HS-27A (cell line): Measurements from ENCODE around the gene CHD9.
"Not testable (repeated sequence)": the region's sequence is repeated elsewhere in the genome, so short reads cannot be mapped to it uniquely, and the experiment has no call there.

Source experiments
- DNase-seq: peaks from one replicate; pipeline ENCODE4 v3.0.0-alpha.2; 2012; ENCODE audit warnings: low read depth, missing footprints

Gene CHD9

GRCh38 chr16:53207810-53208752 lies 153.3 kb downstream of the CHD9 start:
- peak; percentile 29 for DNase-seq

- no peak for DNase-seq
Observed at GRCh38 chr16:53209429-53209828, 154.6 kb downstream of the CHD9 start.

- DNase-seq, result no peak
Observed at GRCh38 chr16:53209877-53210276, 155.1 kb downstream of the CHD9 start.

- no peak for DNase-seq
Observed at GRCh38 chr16:53211253-53211652, 156.5 kb downstream of the CHD9 start.

- DNase-seq, result no peak
Observed at GRCh38 chr16:53212893-53213223, 158.1 kb downstream of the CHD9 start.

- DNase-seq, result no peak
Observed at GRCh38 chr16:53213542-53213941, 158.8 kb downstream of the CHD9 start.

GRCh38 chr16:53216798-53217197 lies 162.0 kb downstream of the CHD9 start:
- no peak for DNase-seq

GRCh38 chr16:53219371-53219770 lies 164.6 kb downstream of the CHD9 start:
- no peak for DNase-seq

- DNase-seq, result no peak
Observed at GRCh38 chr16:53219795-53220454, 165.1 kb downstream of the CHD9 start.

GRCh38 chr16:53220585-53220984 lies 165.8 kb downstream of the CHD9 start:
- DNase-seq, result no peak

GRCh38 chr16:53224951-53225533 lies 170.3 kb downstream of the CHD9 start:
- no peak for DNase-seq

- no peak for DNase-seq
Observed at GRCh38 chr16:53232826-53233529, 178.2 kb downstream of the CHD9 start.

- DNase-seq, result no peak
Observed at GRCh38 chr16:53234836-53235235, 180.0 kb downstream of the CHD9 start.

GRCh38 chr16:53235851-53236250 lies 181.1 kb downstream of the CHD9 start:
- DNase-seq, result no peak

- DNase-seq, result no peak
Observed at GRCh38 chr16:53249331-53249730, 194.5 kb downstream of the CHD9 start.

GRCh38 chr16:53257001-53257400 lies 202.2 kb downstream of the CHD9 start:
- peak; percentile 59 for DNase-seq

- no peak for DNase-seq
Observed at GRCh38 chr16:53258809-53259208, 204.0 kb downstream of the CHD9 start.

- no peak for DNase-seq
Observed at GRCh38 chr16:53261276-53261675, 206.5 kb downstream of the CHD9 start.

GRCh38 chr16:53262645-53263044 lies 207.9 kb downstream of the CHD9 start:
- no peak for DNase-seq

- DNase-seq, result no peak
Observed at GRCh38 chr16:53266156-53266555, 211.4 kb downstream of the CHD9 start.

GRCh38 chr16:53278498-53278897 lies 223.7 kb downstream of the CHD9 start:
- DNase-seq, result not testable (repeated sequence)

- no peak for DNase-seq
Observed at GRCh38 chr16:53281280-53281679, 226.5 kb downstream of the CHD9 start.
